HEK293T (cell line): ENCODE data around the gene ILK.

Source experiments
- CTCF ChIA-PET: fragments of 350-600 bp; formaldehyde crosslinking; extraction: SDS; loops from one replicate; lab custom pipeline; 2021; ENCODE audit warnings: antibody characterized with exemption, inconsistent platforms; lab: Yijun Ruan, JAX
- POLR2A ChIA-PET: fragments of 350-600 bp; formaldehyde crosslinking; extraction: SDS; loops from one replicate; lab custom pipeline; 2020; ENCODE audit warnings: antibody characterized with exemption, inconsistent platforms; lab: Yijun Ruan, JAX
- DNase-seq: peaks from one replicate; pipeline ENCODE4 v3.0.0; 2012; ENCODE audit warnings: mixed read lengths; ENCODE audit errors: extremely low spot score
- ARNT ChIP-seq: fragments of 450-650 bp; IDR thresholded peaks from 2 replicates; pipeline ENCODE4 v1.6.1; 2017; ENCODE audit warnings: mild to moderate bottlenecking
- BHLHE40 ChIP-seq: fragments of 450-650 bp; IDR thresholded peaks from 2 replicates; pipeline ENCODE4 v1.6.1; 2016; ENCODE audit warnings: mild to moderate bottlenecking, moderate library complexity, borderline replicate concordance
- CTBP1 ChIP-seq: fragments of 450-650 bp; IDR thresholded peaks from 2 replicates; pipeline ENCODE4 v1.6.1; 2016; ENCODE audit warnings: borderline replicate concordance
- ELF4 ChIP-seq: fragments of 450-650 bp; IDR thresholded peaks from 2 replicates; pipeline ENCODE4 v1.6.1; 2017; ENCODE audit warnings: antibody characterized with exemption
- FOXA1 ChIP-seq: fragments of 450-650 bp; IDR thresholded peaks from 2 replicates; pipeline ENCODE4 v1.6.1; 2016; ENCODE audit warnings: mild to moderate bottlenecking
- FOXK2 ChIP-seq: fragments of 450-650 bp; IDR thresholded peaks from 2 replicates; pipeline ENCODE4 v1.6.1; 2016; ENCODE audit warnings: mild to moderate bottlenecking
- FOXM1 ChIP-seq: fragments of 450-650 bp; IDR thresholded peaks from 2 replicates; pipeline ENCODE4 v1.6.1; 2017; ENCODE audit warnings: mild to moderate bottlenecking, borderline replicate concordance
- HDGF ChIP-seq: fragments of 450-650 bp; IDR thresholded peaks from 2 replicates; pipeline ENCODE4 v1.6.1; 2017; ENCODE audit warnings: antibody characterized with exemption, borderline replicate concordance
- L3MBTL2 ChIP-seq: fragments of 450-650 bp; conservative IDR thresholded peaks from 2 replicates; pipeline ENCODE4 v1.6.1; 2016; ENCODE audit warnings: mild to moderate bottlenecking
- LEF1 ChIP-seq: fragments of 450-650 bp; IDR thresholded peaks from 2 replicates; pipeline ENCODE4 v1.6.1; 2017; ENCODE audit warnings: mild to moderate bottlenecking, borderline replicate concordance
- NFRKB ChIP-seq: fragments of 450-650 bp; IDR thresholded peaks from 2 replicates; pipeline ENCODE4 v1.6.1; 2016; ENCODE audit warnings: mild to moderate bottlenecking, moderate library complexity
- PKNOX1 ChIP-seq: fragments of 450-650 bp; IDR thresholded peaks from 2 replicates; pipeline ENCODE4 v1.6.1; 2016
- SP1 ChIP-seq: fragments of 450-650 bp; IDR thresholded peaks from 2 replicates; pipeline ENCODE4 v1.6.1; 2017
- SUZ12 ChIP-seq: fragments of 450-650 bp; IDR thresholded peaks from 2 replicates; pipeline ENCODE4 v1.6.1; 2016; ENCODE audit warnings: mild to moderate bottlenecking
- TARDBP ChIP-seq: fragments of 450-650 bp; IDR thresholded peaks from 2 replicates; pipeline ENCODE4 v1.6.1; 2016
- ZNF384 ChIP-seq: fragments of 450-650 bp; IDR thresholded peaks from 2 replicates; pipeline ENCODE4 v1.6.1; 2016

Gene ILK

DNA sequence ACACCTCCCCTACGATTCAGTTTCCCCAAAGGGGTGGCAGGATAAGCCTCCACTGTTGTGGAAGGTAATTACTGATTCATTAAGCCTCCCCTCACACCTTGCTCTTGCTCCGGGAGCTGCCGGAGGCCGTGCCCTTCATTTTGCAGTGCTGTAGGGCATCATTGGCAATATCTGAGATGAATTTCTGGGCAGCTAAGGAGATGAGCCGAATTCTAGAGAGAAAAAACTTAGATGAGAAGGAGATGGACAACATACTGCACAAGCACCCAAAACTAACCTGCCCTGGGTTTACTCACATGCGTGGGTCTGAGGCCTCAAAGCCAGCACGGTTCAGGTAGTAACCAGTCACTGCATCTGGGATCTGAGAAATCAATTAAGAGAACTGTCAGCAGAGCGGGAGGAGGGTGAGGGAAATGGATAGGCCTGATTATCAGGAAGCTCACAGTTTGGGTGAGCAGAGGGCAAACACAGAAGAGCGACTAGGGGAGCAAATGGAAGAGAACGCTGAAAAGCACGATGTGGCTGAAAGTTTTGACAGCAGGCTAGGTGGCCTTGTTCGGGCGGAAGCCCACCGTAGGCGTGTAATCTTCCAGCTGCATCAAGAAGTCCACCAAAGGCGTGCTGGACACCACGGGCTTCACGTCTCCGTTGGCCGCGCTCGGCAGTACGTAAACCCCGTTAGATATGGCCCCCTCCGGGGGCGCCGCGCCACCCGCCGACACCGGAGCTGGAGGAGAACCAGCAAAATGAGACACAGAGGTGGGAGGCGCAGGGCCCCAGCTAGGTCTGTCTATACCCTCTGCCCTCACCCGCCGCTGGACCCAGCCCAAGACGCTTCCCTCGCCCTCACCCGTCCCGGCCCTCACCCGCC is 7.8 kb downstream of the ILK start:
- no peak for TF ChIP-seq LEF1
- TF ChIP-seq FOXA1: no peak
- TF ChIP-seq CTBP1: no peak
- no peak for TF ChIP-seq SP1
- ChIA-PET CTCF (interaction anchor here (0.6 to 1.2 kb wide), 2 partner anchors 77 to 232 kb away, joined by 5 to 6 read pairs; no protein-coding TSS in a partner anchor), POLR2A (interaction anchor here (0.6 to 5.2 kb wide), 14 partner anchors 8 to 232 kb away, joined by 3 to 39 read pairs (median 4); partner anchors contain the start of genes ILK, MRPL17 and RRP8)
- peak; percentile 20 for DNase-seq

- no peak for DNase-seq
- POLR2A ChIA-PET: interaction anchor here (0.6 to 5.2 kb wide), 14 partner anchors 9 to 233 kb away, joined by 3 to 39 read pairs (median 4); partner anchors contain the start of genes ILK, MRPL17 and RRP8
- TF ChIP-seq TARDBP (no peak), HDGF (no peak), LEF1 (no peak), FOXK2 (no peak), ZNF384 (no peak), SP1 (no peak), CTBP1 (no peak), BHLHE40 (no peak), L3MBTL2 (no peak), FOXA1 (no peak), FOXM1 (no peak)
- CTCF ChIA-PET: interaction anchor here (1.2 to 1.4 kb wide), 2 partner anchors 55 to 233 kb away, joined by 4 to 5 read pairs; no protein-coding TSS in a partner anchor
Measured at GRCh38 chr11:6611963-6612212, 8.3 kb downstream of the ILK start.

DNA sequence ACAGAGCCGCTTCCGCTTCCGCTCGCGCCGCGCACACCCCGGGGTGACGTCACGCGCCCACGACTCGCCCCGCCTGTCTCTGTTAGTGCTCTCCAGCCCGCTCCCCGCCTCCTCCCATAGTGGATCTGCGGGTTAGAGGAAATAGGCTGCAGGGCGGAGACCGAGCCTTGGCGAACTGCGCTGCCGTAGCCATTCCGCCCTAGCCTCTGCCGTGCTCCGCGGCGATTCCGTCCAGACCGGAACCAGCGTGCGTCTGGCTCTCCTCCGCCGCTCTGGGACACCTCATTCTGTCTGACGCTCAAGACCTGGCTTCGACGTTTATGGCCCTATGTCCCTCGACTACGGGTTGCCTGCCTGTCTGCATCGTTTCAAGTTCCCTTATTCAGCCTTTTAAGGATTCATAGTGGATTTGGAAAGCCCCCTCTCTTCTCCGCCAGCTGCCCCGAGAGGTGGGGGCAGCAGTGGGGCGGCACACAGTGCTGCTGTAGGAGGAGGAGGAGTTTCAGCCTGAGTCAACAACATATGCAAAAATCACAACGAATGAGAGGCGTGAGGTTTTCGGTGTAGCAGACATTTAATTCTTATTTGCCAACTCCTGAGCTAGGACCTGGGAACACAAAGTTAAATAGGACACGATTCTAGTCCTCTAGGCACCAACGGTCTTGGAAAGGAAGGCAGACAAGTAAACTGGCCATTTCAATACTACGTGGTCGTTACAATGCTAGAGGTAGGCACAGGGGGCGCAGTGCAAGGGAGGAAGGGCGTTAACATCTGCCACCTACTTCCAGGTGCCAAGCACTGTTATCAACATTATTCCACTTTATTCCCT is 8.9 kb downstream of the ILK start, which contains the start of gene TAF10:
Gene TAF10, minus strand, starts transcription at position 4 of the 829 bp plus-strand sequence. CDS start 27 bp downstream, outside the sequence.
- TF ChIP-seq L3MBTL2 (peak; percentile 86), ELF4 (peak; percentile 53; the same call in 1 of the 2 replicates), LEF1 (no peak)
- POLR2A ChIA-PET: interaction anchor here (0.6 to 5.2 kb wide), 17 partner anchors 9 to 233 kb away, joined by 3 to 39 read pairs (median 3); partner anchors contain the start of genes ILK, MRPL17, RRP8 and TIMM10B
- CTCF ChIA-PET: interaction anchor here (1.2 to 1.4 kb wide), 2 partner anchors 55 to 233 kb away, joined by 4 to 5 read pairs; no protein-coding TSS in a partner anchor
- DNase-seq: peak; percentile 90

GRCh38 chr11:6613496-6613895 is 9.9 kb downstream of the ILK start:
- ChIA-PET CTCF (interaction anchor here (1.4 kb wide), 1 partner anchor 54 kb away, joined by 4 read pairs; no protein-coding TSS in a partner anchor), POLR2A (interaction anchor here (0.9 to 5.2 kb wide), 7 partner anchors 8 to 132 kb away, joined by 3 to 39 read pairs (median 10); partner anchors contain the start of genes ILK, MRPL17, RRP8 and TIMM10B)
- TF ChIP-seq SP1 (no peak), LEF1 (no peak), BHLHE40 (no peak), ELF4 (no peak), PKNOX1 (no peak), SUZ12 (no peak), TARDBP (no peak), HDGF (no peak), CTBP1 (no peak), FOXK2 (no peak), ARNT (no peak), FOXM1 (no peak), L3MBTL2 (no peak), ZNF384 (no peak)
- DNase-seq: no peak

- DNase-seq: no peak
- ChIA-PET CTCF (no interaction called here), POLR2A (interaction anchor here (5.2 kb wide), 1 partner anchor 68 kb away, joined by 39 read pairs; the partner anchor contains the start of gene MRPL17)
- no peak for TF ChIP-seq NFRKB
- no peak for TF ChIP-seq LEF1
- TF ChIP-seq FOXM1: no peak
- TF ChIP-seq FOXK2: no peak
- TF ChIP-seq ELF4: no peak
- no peak for TF ChIP-seq FOXA1
Measured at GRCh38 chr11:6614446-6614845, 10.9 kb downstream of the ILK start.

GRCh38 chr11:6615046-6615445 is 11.5 kb downstream of the ILK start:
- TF ChIP-seq FOXM1 (no peak), PKNOX1 (no peak), ARNT (no peak), ZNF384 (no peak), CTBP1 (no peak), SP1 (no peak), SUZ12 (no peak), HDGF (no peak), FOXA1 (no peak), L3MBTL2 (no peak), BHLHE40 (no peak), TARDBP (no peak), LEF1 (no peak), NFRKB (no peak), FOXK2 (no peak), ELF4 (no peak)
- ChIA-PET CTCF (no interaction called here), POLR2A (no interaction called here)
- DNase-seq: no peak
